ENCODE results near the gene PAPOLB.

The PAPOLB gene

DNA sequence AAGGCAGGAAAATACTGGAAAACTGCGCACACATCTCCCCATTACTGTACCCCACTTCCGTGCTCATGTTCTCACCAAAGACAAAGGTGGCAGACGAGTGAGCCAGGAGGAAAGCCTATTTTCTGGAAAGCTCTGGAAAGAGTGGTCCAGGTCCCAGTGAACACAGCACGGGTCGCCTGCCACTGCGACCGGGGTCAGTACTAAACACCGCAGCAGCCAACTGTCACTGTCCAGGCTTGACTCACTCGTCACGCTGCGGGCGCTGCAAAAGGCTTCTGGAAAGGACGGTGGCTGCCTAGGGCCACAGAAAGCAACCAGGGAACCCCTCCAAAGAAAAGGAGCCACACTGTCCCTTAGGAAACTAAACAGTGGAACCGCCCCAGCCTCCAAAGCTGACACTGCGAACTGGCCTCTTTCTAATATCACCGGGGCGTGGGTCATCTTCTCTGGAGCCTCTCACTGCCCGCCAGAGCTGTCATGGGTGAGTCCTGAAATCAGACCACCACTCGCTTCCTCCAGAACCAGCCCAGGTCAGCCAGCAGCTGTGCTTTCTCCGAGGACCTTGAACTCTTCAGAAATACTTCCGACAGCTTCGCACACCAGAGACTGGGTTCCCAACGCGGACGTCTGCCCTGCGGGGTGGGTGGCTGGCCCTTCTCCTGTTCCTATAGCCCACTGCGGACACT is 17.7 kb upstream of the PAPOLB start:
- DNase-seq (ENCODE audit: insufficient read length, low spot score) (no peak), FAIRE-seq (no peak)
- TF ChIP-seq TAF1 (IDR thresholded peaks at IDR 0.05; ENCODE audit: low read depth, low read length), result no peak
- no peak for TF ChIP-seq POLR2AphosphoS5 (IDR thresholded peaks at IDR 0.05; ENCODE audit: low read depth, low read length)
- TF ChIP-seq SPI1 (IDR thresholded peaks at IDR 0.05; ENCODE audit: low read depth, low read length), result no peak
- TF ChIP-seq POLR2A (IDR thresholded peaks at IDR 0.05; ENCODE audit: low read depth, low read length), result no peak
- no peak for TF ChIP-seq PAX5 (IDR thresholded peaks at IDR 0.05; ENCODE audit: insufficient read depth, low read length, severe bottlenecking)
- no peak for TF ChIP-seq POU2F2 (IDR thresholded peaks at IDR 0.05; ENCODE audit: low read depth, low read length)

DNA sequence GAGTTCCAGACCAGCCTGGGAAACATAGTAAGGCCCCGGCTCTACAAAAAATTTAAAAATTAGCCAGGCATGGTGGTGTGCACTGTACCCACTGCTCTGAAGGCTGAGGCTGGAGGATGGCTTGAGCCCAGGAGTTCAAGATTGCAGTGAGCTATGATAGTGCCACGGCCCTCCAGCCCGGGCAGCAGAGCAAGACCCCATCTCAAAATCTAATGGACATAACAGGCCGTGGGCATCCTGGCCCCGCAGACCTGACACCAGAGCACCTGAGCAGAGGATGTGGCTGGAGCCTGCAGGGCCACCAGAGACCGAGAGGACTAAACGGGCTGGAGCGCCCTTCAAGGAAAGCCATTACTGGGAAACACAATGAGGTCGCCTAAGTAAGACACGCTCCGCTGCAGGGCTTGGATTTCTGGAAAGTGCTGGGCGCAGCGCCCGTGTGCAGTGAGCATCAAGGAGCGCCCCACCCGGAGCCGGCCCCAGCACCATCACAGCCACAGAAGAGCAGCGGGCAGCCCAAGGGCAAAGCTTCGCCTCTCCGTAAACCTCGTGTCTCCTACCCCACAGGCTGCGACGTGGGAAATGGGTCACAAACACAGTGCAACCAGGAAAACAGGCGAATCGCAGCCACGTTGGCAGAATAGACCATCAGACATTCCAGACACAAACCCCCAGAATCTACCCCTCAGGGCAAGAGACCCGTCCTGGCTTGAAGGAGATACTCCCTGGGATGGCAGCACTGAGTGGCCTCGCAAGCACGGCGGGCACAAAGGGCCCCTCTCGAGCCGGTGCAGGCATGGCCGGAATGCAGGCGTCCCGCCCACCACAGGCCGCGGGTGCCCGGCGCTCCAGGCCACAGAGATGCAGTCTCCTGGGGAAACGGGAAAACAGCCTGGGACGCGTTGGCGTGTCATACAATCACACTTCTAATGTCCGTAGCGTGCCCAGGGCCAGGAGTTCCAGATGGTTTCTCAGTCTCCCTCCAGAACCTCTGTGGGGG is 16.8 kb upstream of the PAPOLB start:
- FAIRE-seq (no peak), DNase-seq (ENCODE audit: insufficient read length, low spot score) (no peak)
- TF ChIP-seq POLR2AphosphoS5 (IDR thresholded peaks at IDR 0.05; ENCODE audit: low read depth, low read length) (no peak), PAX5 (IDR thresholded peaks at IDR 0.05; ENCODE audit: insufficient read depth, low read length, severe bottlenecking) (no peak), POLR2A (IDR thresholded peaks at IDR 0.05; ENCODE audit: low read depth, low read length) (no peak), TAF1 (IDR thresholded peaks at IDR 0.05; ENCODE audit: low read depth, low read length) (no peak), POU2F2 (IDR thresholded peaks at IDR 0.05; ENCODE audit: low read depth, low read length) (no peak), SPI1 (IDR thresholded peaks at IDR 0.05; ENCODE audit: low read depth, low read length) (no peak)

DNA sequence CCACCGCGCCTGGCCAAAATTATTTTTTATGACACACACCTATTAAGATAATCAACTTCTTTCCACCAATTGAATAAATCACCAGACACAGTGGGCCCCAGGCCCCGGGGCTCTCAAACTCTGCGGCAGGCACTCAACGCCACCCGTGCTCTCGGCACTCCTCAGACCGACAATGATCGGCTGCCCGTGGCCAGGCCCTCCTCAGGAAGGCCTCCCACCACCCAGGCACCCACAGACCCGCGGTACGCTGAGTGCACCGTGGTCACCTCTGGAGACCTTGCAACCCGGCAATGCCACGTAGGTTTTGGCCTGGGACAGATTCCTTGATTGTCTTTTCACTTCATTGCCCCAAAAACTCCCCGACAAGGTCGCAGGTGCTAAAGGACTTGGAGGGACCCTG is 14.8 kb upstream of the PAPOLB start:
- TF ChIP-seq SPI1 (IDR thresholded peaks at IDR 0.05; ENCODE audit: low read depth, low read length), result no peak
- TF ChIP-seq POLR2AphosphoS5 (IDR thresholded peaks at IDR 0.05; ENCODE audit: low read depth, low read length), result no peak
- no peak for TF ChIP-seq PAX5 (IDR thresholded peaks at IDR 0.05; ENCODE audit: insufficient read depth, low read length, severe bottlenecking)
- TF ChIP-seq TAF1 (IDR thresholded peaks at IDR 0.05; ENCODE audit: low read depth, low read length), result no peak
- TF ChIP-seq POU2F2 (IDR thresholded peaks at IDR 0.05; ENCODE audit: low read depth, low read length), result no peak
- DNase-seq (ENCODE audit: insufficient read length, low spot score) (no peak), FAIRE-seq (no peak)

DNA sequence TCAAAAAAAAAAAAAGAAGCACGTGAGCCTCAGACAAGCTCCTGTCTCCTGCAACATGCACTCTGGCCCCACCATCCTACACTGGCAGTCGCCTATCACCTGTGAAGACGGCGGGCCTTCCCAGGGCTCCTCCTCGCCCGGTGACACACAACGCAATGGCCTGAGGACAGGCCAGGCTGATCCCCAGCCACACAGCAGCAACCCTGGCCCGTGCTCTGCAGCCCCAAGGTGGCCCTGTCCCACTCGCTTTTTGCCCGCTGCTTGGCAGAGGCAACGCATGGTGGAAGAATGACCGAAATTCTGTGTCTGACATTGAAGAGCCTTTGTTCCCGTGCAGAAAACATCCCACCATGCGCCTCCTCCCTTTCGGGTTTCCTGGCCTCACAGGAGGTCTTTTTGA is 13.6 kb upstream of the PAPOLB start:
- DNase-seq (ENCODE audit: insufficient read length, low spot score) (no peak), FAIRE-seq (no peak)
- TF ChIP-seq SPI1 (IDR thresholded peaks at IDR 0.05; ENCODE audit: low read depth, low read length) (no peak), POLR2AphosphoS5 (IDR thresholded peaks at IDR 0.05; ENCODE audit: low read depth, low read length) (no peak), POU2F2 (IDR thresholded peaks at IDR 0.05; ENCODE audit: low read depth, low read length) (no peak), TAF1 (IDR thresholded peaks at IDR 0.05; ENCODE audit: low read depth, low read length) (no peak), POLR2A (IDR thresholded peaks at IDR 0.05; ENCODE audit: low read depth, low read length) (no peak), PAX5 (IDR thresholded peaks at IDR 0.05; ENCODE audit: insufficient read depth, low read length, severe bottlenecking) (no peak)

DNA sequence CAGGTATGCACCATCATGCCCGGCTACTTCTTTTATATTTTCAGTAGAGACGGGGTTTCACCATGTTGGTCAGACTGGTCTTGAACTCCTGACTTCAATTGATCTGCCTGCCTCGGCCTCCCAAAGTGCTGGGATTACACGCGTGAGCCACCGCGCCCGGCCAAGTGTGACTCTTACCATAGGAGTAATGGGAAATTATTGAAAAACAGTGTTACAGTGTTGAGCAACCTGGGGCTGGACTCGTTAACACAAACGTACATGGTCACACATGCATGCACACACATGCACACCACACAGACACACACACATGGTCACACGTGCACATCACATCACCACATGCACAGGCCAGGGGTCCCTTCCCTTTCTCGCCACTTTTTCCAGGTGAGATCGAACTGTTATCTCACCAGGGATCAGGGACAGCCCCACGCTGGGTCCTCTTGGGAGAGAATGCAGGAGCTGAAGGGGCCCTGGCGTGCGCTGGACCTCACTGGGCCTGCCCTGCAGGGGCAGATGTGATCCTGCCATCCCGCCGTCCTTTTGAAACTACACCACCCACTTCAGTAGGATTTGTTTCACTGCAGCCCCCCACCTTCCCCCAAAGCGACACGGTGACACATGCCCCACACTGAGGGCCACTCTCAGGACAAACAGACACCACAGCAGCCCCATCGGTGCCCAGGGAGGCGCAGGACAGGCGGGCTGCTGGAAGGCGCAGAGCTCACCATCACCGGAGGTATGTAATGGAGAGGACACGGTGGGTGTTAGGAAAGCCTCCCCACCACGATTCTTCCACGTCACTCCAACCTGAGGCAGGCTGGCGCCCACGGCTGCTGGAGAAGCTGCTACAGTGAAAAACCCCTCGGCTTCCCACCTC is 11.5 kb upstream of the PAPOLB start:
- TF ChIP-seq POU2F2 (IDR thresholded peaks at IDR 0.05; ENCODE audit: low read depth, low read length) (no peak), TAF1 (IDR thresholded peaks at IDR 0.05; ENCODE audit: low read depth, low read length) (no peak), POLR2AphosphoS5 (IDR thresholded peaks at IDR 0.05; ENCODE audit: low read depth, low read length) (no peak), SPI1 (IDR thresholded peaks at IDR 0.05; ENCODE audit: low read depth, low read length) (no peak), PAX5 (IDR thresholded peaks at IDR 0.05; ENCODE audit: insufficient read depth, low read length, severe bottlenecking) (no peak), POLR2A (IDR thresholded peaks at IDR 0.05; ENCODE audit: low read depth, low read length) (no peak)
- DNase-seq (ENCODE audit: insufficient read length, low spot score) (no peak), FAIRE-seq (no peak)

DNA sequence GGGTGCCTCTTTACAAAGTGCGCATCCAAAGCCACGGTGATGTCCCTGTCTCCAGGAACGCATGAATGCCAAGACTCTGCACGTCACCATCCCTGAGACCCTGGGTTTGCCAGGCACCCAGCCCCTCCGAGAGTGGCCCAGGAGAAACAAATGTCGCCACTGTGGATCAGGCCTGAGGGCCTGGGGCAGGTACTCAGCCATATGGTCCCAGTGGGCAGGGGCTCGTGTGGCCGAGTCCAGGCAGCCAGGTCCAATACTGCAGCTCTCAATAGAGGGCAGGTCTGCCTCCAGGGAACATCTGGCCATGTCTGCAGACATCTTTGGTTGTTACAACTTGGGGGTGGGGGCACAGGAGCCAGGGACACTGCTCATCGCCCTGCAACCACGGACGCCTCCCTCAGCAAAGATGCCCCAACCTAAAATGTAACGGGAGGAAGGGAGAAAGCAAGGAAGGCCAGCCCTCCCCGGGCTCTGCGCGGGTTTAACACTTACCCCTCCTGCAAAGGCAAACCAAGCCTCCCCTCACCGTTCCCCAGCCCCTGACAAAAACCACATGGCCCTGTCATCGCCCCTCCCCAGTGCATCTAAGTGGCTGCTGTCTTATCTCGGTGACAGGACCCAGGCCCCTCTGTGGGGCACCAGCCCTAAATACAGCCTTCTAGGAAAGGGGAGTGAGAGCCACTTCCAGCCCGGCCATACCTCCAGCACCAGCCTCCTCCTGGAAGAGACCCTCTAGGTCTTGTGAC is 10.3 kb upstream of the PAPOLB start:
- FAIRE-seq (no peak), DNase-seq (ENCODE audit: insufficient read length, low spot score) (no peak)
- TF ChIP-seq SPI1 (IDR thresholded peaks at IDR 0.05; ENCODE audit: low read depth, low read length) (no peak), POLR2A (IDR thresholded peaks at IDR 0.05; ENCODE audit: low read depth, low read length) (no peak), POLR2AphosphoS5 (IDR thresholded peaks at IDR 0.05; ENCODE audit: low read depth, low read length) (no peak), TAF1 (IDR thresholded peaks at IDR 0.05; ENCODE audit: low read depth, low read length) (no peak), POU2F2 (IDR thresholded peaks at IDR 0.05; ENCODE audit: low read depth, low read length) (no peak), PAX5 (IDR thresholded peaks at IDR 0.05; ENCODE audit: insufficient read depth, low read length, severe bottlenecking) (no peak)

DNA sequence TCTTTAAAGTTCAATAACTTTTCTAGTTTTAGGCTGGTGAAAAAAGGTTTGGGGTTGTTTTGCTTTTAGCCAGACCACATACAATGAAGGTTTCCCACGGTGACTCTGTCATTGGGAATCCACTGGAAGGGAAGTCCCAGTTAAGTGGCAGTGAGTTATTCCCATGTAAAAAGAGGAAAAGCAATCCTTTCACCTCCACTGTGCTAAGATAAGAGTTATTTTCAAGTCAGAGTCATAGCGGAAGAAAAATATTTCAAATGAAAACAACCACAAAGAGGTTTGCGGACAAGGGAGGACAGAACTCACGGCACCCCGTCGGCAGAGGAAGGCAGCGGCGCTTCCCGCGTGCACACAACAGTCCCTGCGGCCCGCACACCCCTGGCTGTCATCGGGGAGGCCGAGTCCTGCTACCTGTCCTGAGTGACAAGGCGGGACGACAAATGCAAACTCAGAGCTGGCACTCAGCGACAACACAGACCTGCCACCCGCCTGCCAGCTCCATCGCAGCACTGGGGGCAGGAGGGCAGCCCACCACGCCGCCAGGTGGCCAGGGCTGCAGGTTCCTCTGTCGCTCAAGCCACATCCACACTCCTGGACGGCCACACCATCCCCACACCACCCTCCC is 9.3 kb upstream of the PAPOLB start:
- TF ChIP-seq TAF1 (IDR thresholded peaks at IDR 0.05; ENCODE audit: low read depth, low read length), result no peak
- no peak for TF ChIP-seq POLR2AphosphoS5 (IDR thresholded peaks at IDR 0.05; ENCODE audit: low read depth, low read length)
- no peak for TF ChIP-seq POLR2A (IDR thresholded peaks at IDR 0.05; ENCODE audit: low read depth, low read length)
- TF ChIP-seq POU2F2 (IDR thresholded peaks at IDR 0.05; ENCODE audit: low read depth, low read length), result no peak
- TF ChIP-seq SPI1 (IDR thresholded peaks at IDR 0.05; ENCODE audit: low read depth, low read length), result no peak
- TF ChIP-seq PAX5 (IDR thresholded peaks at IDR 0.05; ENCODE audit: insufficient read depth, low read length, severe bottlenecking), result no peak
- FAIRE-seq (no peak), DNase-seq (ENCODE audit: insufficient read length, low spot score) (no peak)

DNA sequence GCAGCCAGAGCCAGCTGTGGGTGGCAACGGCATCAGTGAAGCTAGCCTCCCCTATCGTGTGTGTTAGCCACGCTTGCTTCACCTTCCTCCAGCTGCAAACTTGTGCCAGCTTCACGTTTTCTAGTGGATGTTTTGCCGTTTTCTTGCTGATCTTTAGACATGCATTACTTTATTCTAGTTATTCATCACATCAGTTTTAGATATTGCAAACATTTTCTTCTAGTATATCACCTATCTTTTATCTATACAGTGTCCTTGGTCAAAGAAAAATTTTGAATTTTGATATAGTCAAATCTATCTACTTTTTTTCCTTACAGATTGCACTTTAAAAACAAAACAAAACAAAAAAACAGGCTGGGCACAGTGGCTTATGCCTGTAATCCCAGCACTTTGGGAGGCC is 6.7 kb upstream of the PAPOLB start:
- DNase-seq (ENCODE audit: insufficient read length, low spot score) (no peak), FAIRE-seq (no peak)
- no peak for TF ChIP-seq TAF1 (IDR thresholded peaks at IDR 0.05; ENCODE audit: low read depth, low read length)
- no peak for TF ChIP-seq POLR2A (IDR thresholded peaks at IDR 0.05; ENCODE audit: low read depth, low read length)
- no peak for TF ChIP-seq POU2F2 (IDR thresholded peaks at IDR 0.05; ENCODE audit: low read depth, low read length)
- TF ChIP-seq POLR2AphosphoS5 (IDR thresholded peaks at IDR 0.05; ENCODE audit: low read depth, low read length), result no peak
